Adrenal gland (tissue), 5 donors: ENCODE measurements around the gene LIMK1.

ENCODE experiments used
- POLR2A ChIP-seq, 2 donors: fragments of 450-650 bp; IDR thresholded peaks; one replicate each; pipeline ENCODE4 v1.6.1; 2017; ENCODE audit warnings: antibody characterized with exemption in 2 of 2, mild to moderate bottlenecking in 2 of 2, moderate library complexity in 1 of 2
- TF ChIP-seq, protein P1 (sequence below), 6 experiments: fragments of 450-650 bp in 4 of 6; fragments of 200-600 bp in 2 of 6; sonication (generic) in 1 of 6; IDR thresholded peaks; 1 replicate in 5 of 6; 2 replicates in 1 of 6; pipeline versions ENCODE4 v1.5.1 to v1.8.0; 2016 to 2021; ENCODE audit warnings: antibody characterized with exemption in 6 of 6, mild to moderate bottlenecking in 2 of 6, moderate library complexity in 1 of 6
- donor health status: DM: no; HTN: no; CAD: no.

DNA sequence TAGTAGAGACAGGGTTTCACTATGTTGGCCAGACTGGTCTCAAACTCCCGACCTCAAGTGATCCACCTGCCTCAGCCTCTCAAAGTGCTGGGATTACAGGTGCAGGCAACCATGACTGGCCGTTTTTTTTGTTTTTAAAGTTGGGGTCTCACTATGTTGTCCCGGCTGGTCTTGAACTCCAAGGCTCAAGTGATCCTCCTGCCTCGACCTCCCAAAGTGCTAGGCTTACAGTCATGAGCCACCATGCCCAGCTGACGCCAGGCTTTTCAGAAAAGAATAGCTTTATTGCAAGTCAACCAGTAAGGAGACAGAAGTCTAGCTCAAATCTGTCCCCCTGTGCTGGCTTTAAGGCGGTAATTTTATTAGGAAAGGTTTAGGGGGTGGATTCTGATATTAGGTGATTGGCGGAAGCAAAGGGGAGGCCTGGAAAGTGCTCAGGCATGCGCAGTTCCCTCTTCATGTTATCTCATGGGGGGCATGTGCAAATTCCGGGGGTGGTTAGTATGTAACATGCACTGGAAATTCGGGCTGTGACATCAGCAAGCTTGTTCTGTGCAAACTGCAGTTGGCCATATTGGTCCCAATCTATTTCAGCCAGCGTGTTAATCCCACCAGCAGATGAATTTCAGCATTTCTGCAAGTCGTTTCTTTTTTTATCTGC lies 42.7 kb downstream of the LIMK1 start:
- TF ChIP-seq, protein P1, sequence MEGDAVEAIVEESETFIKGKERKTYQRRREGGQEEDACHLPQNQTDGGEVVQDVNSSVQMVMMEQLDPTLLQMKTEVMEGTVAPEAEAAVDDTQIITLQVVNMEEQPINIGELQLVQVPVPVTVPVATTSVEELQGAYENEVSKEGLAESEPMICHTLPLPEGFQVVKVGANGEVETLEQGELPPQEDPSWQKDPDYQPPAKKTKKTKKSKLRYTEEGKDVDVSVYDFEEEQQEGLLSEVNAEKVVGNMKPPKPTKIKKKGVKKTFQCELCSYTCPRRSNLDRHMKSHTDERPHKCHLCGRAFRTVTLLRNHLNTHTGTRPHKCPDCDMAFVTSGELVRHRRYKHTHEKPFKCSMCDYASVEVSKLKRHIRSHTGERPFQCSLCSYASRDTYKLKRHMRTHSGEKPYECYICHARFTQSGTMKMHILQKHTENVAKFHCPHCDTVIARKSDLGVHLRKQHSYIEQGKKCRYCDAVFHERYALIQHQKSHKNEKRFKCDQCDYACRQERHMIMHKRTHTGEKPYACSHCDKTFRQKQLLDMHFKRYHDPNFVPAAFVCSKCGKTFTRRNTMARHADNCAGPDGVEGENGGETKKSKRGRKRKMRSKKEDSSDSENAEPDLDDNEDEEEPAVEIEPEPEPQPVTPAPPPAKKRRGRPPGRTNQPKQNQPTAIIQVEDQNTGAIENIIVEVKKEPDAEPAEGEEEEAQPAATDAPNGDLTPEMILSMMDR (IDR thresholded peaks at IDR 0.05): no peak
- TF ChIP-seq POLR2A (IDR thresholded peaks at IDR 0.05): no peak
